NK-92 treated with Interleukin-12 subunit alpha and Interleukin-12 subunit beta, amount 100 ng/mL, for 24 hours (cell line): ENCODE results near the gene HSD17B12.
"Not testable (repeated sequence)": the region's sequence is repeated elsewhere in the genome, so short reads cannot be mapped to it uniquely, and the experiment has no call there.

Source experiments
- DNase-seq: peaks from one replicate; lab custom pipeline; 2025; lab: John Stamatoyannopoulos, UW

Gene HSD17B12

DNA sequence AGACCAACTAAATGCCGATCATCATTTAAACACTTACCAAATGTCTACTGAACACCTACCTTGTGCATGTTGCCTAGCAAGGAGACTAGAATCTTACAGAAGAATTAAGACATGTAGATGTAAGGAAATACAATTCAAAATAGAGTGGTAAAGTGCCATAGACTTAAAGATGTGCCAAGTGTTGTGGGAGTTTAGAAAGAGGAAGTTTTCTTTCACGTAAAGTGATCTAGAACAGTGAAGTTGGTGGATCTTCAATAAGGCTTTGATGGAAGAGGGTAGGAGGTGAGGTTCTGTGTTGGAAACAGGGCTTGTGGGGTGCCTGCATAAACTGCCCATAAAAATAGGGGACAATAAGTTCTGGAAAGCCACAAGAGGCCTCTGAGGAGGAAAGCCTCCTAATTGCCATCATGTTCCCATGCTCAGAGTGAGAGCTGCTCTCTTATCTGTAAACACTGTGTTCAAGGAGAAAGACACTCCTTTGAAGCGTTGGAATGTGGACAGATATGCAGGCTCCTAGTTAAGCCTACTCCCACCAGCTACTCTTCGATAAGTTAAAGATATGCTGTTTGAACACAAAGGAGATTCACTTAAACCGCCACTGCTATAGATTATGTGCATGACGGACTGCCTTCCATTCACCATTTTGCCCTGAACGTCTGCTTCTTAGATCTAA lies 66.7 kb downstream of the HSD17B12 start:
- no peak for DNase-seq

- no peak for DNase-seq
These were observed 67.6 kb downstream of the HSD17B12 start for GRCh38 chr11:43748095-43748494.

DNA sequence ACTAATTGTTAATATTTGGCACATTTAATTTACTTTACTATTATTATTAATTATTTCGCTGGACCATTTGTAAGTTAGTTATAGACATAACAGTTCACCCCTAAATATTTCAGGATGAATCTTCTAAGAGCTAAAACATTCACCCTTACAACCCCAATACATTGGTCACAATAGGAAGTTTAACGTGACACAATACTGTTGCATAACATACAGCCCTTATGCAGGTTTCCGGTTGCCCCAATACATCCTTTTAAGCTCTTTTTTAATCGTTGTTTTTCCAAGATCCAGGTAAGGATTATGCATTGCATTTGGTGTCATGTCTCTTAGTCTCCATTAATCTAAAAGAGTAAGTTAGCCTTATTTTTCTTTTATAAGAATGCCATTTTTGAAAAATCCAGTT lies 71.2 kb downstream of the HSD17B12 start:
- DNase-seq, result no peak

DNA sequence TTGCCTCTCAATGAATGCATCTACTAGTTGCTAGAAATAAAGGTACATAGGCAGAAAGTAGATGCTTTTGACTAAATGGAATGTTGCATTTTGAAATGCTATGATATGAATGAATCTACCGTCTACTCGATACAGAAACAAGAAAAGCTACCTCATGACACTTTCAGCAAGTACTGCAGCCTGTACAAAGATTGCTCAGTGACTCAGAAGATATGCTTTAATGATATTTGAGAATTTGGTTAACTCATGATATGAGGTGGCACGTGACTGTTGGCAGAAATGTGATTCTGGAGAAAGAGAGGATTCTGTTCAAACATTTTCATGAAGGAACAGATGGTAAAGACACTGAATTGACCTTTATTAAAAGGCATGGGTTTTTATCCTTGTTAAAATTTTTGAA lies 76.0 kb downstream of the HSD17B12 start:
- DNase-seq, result no peak

DNA sequence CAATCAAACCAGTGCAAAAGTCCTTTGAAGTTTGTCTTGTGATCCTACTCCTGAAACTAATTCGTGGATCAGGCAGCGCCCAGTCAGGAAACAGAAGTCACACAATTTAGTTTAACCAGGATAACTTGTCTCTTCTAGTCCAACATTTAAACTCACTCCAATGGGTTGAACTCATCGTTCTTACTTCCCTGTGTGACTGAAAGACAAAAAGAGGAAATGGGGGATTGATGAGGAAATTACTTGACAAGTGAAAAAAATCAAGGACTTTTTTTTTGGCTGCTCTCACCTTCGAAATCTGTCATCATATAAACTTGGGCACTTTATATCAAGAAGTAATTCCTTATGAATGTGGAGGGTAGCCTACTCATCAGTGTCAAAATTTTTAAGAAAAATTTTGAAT lies 78.4 kb downstream of the HSD17B12 start:
- no peak for DNase-seq

- no peak for DNase-seq
These were observed 80.4 kb downstream of the HSD17B12 start for GRCh38 chr11:43760902-43761301.

GRCh38 chr11:43765194-43765593 lies 84.7 kb downstream of the HSD17B12 start:
- no peak for DNase-seq

GRCh38 chr11:43768654-43769053 lies 88.1 kb downstream of the HSD17B12 start:
- not testable (repeated sequence) for DNase-seq

DNA sequence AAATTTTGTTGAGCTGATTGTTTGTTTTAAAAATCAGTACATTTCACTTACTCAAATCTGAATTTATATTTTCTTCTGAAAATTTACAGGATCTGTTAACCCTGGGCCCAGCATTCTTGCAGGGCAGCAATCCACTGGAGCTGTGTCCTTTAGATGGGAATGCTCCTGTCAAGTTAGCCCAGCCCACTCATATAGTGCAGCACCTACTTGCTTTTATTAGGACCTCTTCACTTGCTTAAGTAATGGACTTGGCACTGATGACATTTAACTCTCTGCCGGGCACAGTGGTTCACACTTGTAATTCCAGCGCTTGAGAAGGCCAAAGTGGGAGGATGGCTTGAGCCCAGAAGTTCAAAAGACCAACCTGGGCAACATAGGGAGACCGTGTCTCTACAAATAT lies 89.6 kb downstream of the HSD17B12 start:
- no peak for DNase-seq

- no peak for DNase-seq
These were observed 92.2 kb downstream of the HSD17B12 start for GRCh38 chr11:43772733-43773132.

GRCh38 chr11:43774786-43775185 lies 94.2 kb downstream of the HSD17B12 start:
- DNase-seq, result no peak

GRCh38 chr11:43779306-43779705 lies 98.8 kb downstream of the HSD17B12 start:
- DNase-seq, result no peak

- DNase-seq, result no peak
These were observed 103.8 kb downstream of the HSD17B12 start for GRCh38 chr11:43784301-43784700.

- no peak for DNase-seq
These were observed 104.3 kb downstream of the HSD17B12 start for GRCh38 chr11:43784866-43785265.

GRCh38 chr11:43785318-43785717 lies 104.8 kb downstream of the HSD17B12 start:
- DNase-seq, result no peak

DNA sequence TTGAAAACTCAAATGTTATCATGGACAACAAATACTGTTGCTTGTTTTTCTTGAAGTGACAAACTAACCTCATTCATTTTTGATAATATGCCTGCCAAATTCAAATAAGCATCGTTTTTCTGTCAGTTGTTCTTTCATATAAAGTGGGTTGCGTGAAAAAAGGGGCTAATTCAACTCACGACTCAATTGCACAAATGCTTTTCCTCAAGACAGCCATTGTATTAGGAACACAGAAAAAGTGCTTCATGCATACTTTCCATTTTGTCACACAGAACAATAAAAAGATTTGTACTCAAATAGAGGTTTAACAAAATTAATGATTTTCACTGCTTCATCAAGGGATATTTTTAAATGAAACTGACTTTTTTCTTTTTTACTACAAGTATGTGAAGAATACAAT lies 105.5 kb downstream of the HSD17B12 start:
- DNase-seq, result no peak

- no peak for DNase-seq
These were observed 107.3 kb downstream of the HSD17B12 start for GRCh38 chr11:43787824-43788223.

GRCh38 chr11:43788421-43788820 lies 107.9 kb downstream of the HSD17B12 start:
- DNase-seq, result no peak

DNA sequence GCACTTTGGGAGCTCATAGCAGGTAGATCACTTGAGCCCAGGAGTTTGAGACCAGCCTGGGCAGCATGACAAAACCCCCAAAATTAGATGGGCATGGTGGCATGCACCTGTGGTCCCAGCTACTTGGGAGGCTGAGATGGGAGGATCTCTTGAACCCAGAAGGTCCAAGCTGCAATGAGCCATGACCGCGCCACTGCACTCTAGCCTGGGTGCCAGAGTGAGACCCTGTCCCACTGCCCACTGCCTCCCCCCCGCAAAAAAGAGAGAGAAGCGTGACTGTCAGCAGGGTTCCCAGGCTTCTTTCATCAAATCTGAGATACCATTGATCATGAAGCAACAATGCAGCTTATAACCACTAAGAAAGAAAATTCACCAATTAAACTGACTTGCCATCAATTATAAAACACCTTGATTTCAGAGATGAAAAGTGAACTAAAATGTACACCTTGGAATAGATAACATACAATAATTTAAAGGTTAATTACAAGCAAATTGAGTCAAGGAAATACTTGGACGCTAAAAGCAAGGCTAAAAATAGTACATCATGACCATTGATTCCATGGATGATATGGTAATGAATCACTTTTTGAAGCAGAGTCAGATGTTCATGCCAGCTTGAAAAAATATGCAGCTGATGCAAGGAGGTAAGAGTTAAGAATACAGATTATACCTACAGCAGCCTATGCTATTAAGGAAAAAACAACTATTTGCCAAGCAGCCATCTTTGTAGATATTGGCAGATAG lies 109.3 kb downstream of the HSD17B12 start:
- no peak for DNase-seq

GRCh38 chr11:43790444-43790794 lies 109.9 kb downstream of the HSD17B12 start:
- no peak for DNase-seq

DNA sequence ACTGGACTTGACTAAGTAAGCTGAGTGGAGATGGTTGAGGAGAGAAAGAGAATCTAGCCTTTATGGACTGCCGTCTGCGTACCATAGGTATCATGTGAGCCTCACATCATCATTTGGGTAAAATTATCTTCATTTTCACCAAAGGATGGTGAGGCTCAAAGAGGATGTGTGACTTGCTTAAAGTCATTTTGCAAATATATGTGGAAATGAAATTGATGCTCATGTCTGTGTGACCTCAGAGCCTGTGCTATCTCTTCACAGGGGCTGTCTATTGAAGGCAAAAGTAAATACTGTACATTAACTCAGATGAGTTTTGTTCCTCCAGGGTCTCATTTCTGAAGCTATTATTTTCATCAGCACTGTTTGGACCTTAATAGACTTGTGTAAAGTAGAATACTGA lies 116.8 kb downstream of the HSD17B12 start:
- DNase-seq, result no peak

GRCh38 chr11:43797866-43798265 lies 117.3 kb downstream of the HSD17B12 start:
- no peak for DNase-seq

- no peak for DNase-seq
These were observed 122.0 kb downstream of the HSD17B12 start for GRCh38 chr11:43802509-43802908.

- DNase-seq, result no peak
These were observed 123.2 kb downstream of the HSD17B12 start for GRCh38 chr11:43803766-43804165.
